Measurements from ENCODE around the gene TLE2. TPM values are rescaled to one million over a fixed set of nuclear protein-coding genes. Genes with fewer than 3 reads are reported as not detected.
"Not testable (repeated sequence)": the region's sequence is repeated elsewhere in the genome, so short reads cannot be mapped to it uniquely, and the experiment has no call there.

The TLE2 gene
- total and polyA plus RNA-seq, 5 donors from 2014 or later, result 3.1 to 9.3 (median 4.2) TPM

DNA sequence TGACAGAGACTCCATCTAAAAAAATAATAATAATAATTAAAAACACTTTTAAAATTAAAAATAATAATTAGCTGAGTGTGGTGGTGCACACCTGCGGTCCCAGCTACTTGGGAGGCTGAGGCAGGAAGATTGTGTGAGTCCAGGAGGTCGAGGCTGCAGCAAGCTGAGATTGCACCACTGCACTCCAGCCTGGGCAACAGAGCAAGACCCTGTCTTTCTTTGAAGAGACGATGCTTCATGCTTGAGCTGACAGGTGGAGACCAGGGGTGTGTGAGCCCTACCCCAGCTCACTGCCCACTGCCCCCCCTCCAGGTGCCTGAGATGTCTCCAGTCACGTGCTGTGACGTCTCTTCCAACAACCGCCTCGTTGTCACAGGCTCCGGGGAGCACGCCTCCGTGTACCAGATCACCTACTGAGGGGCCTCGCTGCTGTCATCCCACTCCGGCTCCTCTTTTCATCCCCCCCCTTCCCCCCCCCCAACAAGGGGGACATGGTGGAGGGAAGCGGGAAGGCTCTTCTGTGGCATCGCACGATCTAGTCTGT, 34.4 kb downstream of the TLE2 start:
- Mint-ChIP-seq H3K9me3 (peaks cover 0 to 1% (median 0%) of the 10 kb centered on the region in 7 donors), H3K4me1 (no peaks in the 10 kb centered on the region), H3K4me3 (no peak overlapping the region), H3K27me3 (no peaks in the 10 kb centered on the region), H3K36me3 (peaks cover 10% of the 10 kb centered on the region), H3K27ac (no peak overlapping the region)
- ATAC-seq (ENCODE audit: low read depth in 2 of 2), result no peak
- H3K4me3 ChIP-seq (ENCODE audit: low read depth, low read length), result no peak overlapping the region
- DNase-seq, result no peak
- H3K9me3 ChIP-seq (ENCODE audit: control insufficient read depth in 2 of 2, low read length in 2 of 2), result no peaks in the 10 kb centered on the region
- no peak overlapping the region for H3K27ac ChIP-seq (ENCODE audit: insufficient read depth, low read length, poor library complexity, severe bottlenecking)
- H3K27me3 ChIP-seq (ENCODE audit: control insufficient read depth, insufficient read depth, low read length), result no peaks in the 10 kb centered on the region
- no peaks in the 10 kb centered on the region for H3K36me3 ChIP-seq (ENCODE audit: control insufficient read depth, insufficient read depth, low read length)
- H3K4me1 ChIP-seq (ENCODE audit: control insufficient read depth, insufficient read depth, low read length, poor library complexity, severe bottlenecking), result no peaks in the 10 kb centered on the region

DNA sequence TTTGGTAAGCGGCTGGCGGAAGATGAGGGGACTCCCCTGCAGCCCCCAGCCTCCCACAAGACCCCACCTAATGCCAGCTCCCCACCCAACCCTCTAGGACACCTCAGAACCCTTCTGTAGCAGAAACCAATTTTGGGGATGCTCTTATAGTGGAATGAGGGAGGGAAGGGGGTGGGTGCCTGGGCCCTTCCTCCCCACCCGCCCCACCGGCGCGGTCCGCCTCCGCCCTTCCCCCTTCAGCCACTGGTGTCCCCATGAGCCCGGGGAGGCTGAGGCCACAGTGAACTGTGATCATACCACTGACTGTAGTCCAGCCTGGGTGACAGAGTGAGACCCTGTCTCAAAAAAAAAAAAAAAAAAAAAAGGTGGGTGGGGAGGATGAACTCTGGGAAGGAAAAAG, 35.5 kb downstream of the TLE2 start:
- no peak overlapping the region for H3K27ac ChIP-seq (ENCODE audit: insufficient read depth, low read length, poor library complexity, severe bottlenecking)
- no peaks in the 10 kb centered on the region for H3K36me3 ChIP-seq (ENCODE audit: control insufficient read depth, insufficient read depth, low read length)
- Mint-ChIP-seq H3K9me3 (peaks cover 0 to 1% (median 0%) of the 10 kb centered on the region in 7 donors), H3K27ac (no peak overlapping the region), H3K36me3 (peaks cover 7% of the 10 kb centered on the region), H3K27me3 (no peaks in the 10 kb centered on the region), H3K4me3 (no peak overlapping the region), H3K4me1 (no peaks in the 10 kb centered on the region)
- ATAC-seq (ENCODE audit: low read depth in 2 of 2) (no peak), DNase-seq (no peak)
- no peaks in the 10 kb centered on the region for H3K4me1 ChIP-seq (ENCODE audit: control insufficient read depth, insufficient read depth, low read length, poor library complexity, severe bottlenecking)
- no peaks in the 10 kb centered on the region for H3K9me3 ChIP-seq (ENCODE audit: control insufficient read depth in 2 of 2, low read length in 2 of 2)
- no peaks in the 10 kb centered on the region for H3K27me3 ChIP-seq (ENCODE audit: control insufficient read depth, insufficient read depth, low read length)
- no peak overlapping the region for H3K4me3 ChIP-seq (ENCODE audit: low read depth, low read length)

- Histone ChIP-seq H3K27me3 (ENCODE audit: control insufficient read depth, insufficient read depth, low read length) (no peaks in the 10 kb centered on the region), H3K36me3 (ENCODE audit: control insufficient read depth, insufficient read depth, low read length) (no peaks in the 10 kb centered on the region), H3K9me3 (ENCODE audit: control insufficient read depth in 2 of 2, low read length in 2 of 2) (no peaks in the 10 kb centered on the region), H3K4me3 (ENCODE audit: low read depth, low read length) (no peak overlapping the region), H3K4me1 (ENCODE audit: control insufficient read depth, insufficient read depth, low read length, poor library complexity, severe bottlenecking) (no peaks in the 10 kb centered on the region), H3K27ac (ENCODE audit: insufficient read depth, low read length, poor library complexity, severe bottlenecking) (no peak overlapping the region)
- H3K27ac Mint-ChIP-seq, result no peak overlapping the region
- no peaks in the 10 kb centered on the region for H3K4me1 Mint-ChIP-seq
- no peaks in the 10 kb centered on the region for H3K27me3 Mint-ChIP-seq
- H3K4me3 Mint-ChIP-seq, result no peak overlapping the region
- peaks cover 7% of the 10 kb centered on the region for H3K36me3 Mint-ChIP-seq
- ATAC-seq (ENCODE audit: low read depth in 2 of 2) (no peak), DNase-seq (no peak)
- H3K9me3 Mint-ChIP-seq, result peaks cover 0 to 1% (median 0%) of the 10 kb centered on the region in 7 donors
These were observed 36.1 kb downstream of the TLE2 start for GRCh38 chr19:2992958-2993357.

DNA sequence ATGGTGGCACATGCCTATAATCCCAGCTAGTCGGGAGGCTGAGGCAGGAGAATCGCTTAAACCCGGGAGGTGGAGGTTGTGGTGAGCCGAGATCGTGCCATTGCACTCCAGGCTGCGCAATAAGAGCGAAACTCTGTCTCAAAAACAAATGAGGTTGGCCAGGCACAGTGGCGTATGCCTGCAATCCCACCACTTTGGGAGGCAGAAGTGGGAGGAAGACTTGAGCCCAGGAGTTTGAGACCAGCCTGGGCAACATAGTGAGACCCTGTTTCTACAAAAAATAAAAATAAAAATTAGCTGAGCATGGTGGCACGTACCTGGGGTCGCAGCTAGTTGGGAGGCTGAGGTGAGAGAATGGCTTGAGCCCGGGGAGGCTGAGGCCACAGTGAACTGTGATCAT, 36.7 kb downstream of the TLE2 start:
- H3K4me1 Mint-ChIP-seq, DNase-seq: not testable (repeated sequence)

GRCh38 chr19:2989236-2989946, 39.7 kb downstream of the TLE2 start:
- DNase-seq, result no peak
- H3K9me3 Mint-ChIP-seq, result peaks cover 0 to 1% (median 0%) of the 10 kb centered on the region in 7 donors
- H3K4me3 Mint-ChIP-seq, result no peak overlapping the region
- H3K36me3 Mint-ChIP-seq, result no peaks in the 10 kb centered on the region
- H3K27ac Mint-ChIP-seq, result no peak overlapping the region
- peaks cover 4% of the 10 kb centered on the region for H3K27me3 Mint-ChIP-seq
- H3K4me1 Mint-ChIP-seq, result no peaks in the 10 kb centered on the region
- Histone ChIP-seq H3K27me3 (ENCODE audit: control insufficient read depth, insufficient read depth, low read length) (no peaks in the 10 kb centered on the region), H3K4me1 (ENCODE audit: control insufficient read depth, insufficient read depth, low read length, poor library complexity, severe bottlenecking) (no peaks in the 10 kb centered on the region), H3K36me3 (ENCODE audit: control insufficient read depth, insufficient read depth, low read length) (no peaks in the 10 kb centered on the region), H3K9me3 (ENCODE audit: control insufficient read depth in 2 of 2, low read length in 2 of 2) (no peaks in the 10 kb centered on the region), H3K27ac (ENCODE audit: insufficient read depth, low read length, poor library complexity, severe bottlenecking) (no peak overlapping the region), H3K4me3 (ENCODE audit: low read depth, low read length) (no peak overlapping the region)
- ATAC-seq (ENCODE audit: low read depth in 2 of 2), result no peak

More for the DNA sequence above, 36.7 kb downstream of the TLE2 start:
- not testable (repeated sequence) for H3K27me3 ChIP-seq (ENCODE audit: control insufficient read depth, insufficient read depth, low read length); H3K4me3 ChIP-seq (ENCODE audit: low read depth, low read length); H3K9me3 Mint-ChIP-seq; H3K27me3 Mint-ChIP-seq; ATAC-seq (ENCODE audit: low read depth in 2 of 2); H3K4me1 ChIP-seq (ENCODE audit: control insufficient read depth, insufficient read depth, low read length, poor library complexity, severe bottlenecking); H3K36me3 Mint-ChIP-seq; H3K9me3 ChIP-seq (ENCODE audit: control insufficient read depth in 2 of 2, low read length in 2 of 2); H3K36me3 ChIP-seq (ENCODE audit: control insufficient read depth, insufficient read depth, low read length); H3K27ac ChIP-seq (ENCODE audit: insufficient read depth, low read length, poor library complexity, severe bottlenecking); H3K4me3 Mint-ChIP-seq
- peak overlapping the region in 1 of 3 donors; percentile 38 for H3K27ac Mint-ChIP-seq

GRCh38 chr19:2988568-2988967, 40.5 kb downstream of the TLE2 start:
- no peaks in the 10 kb centered on the region for H3K4me1 ChIP-seq (ENCODE audit: control insufficient read depth, insufficient read depth, low read length, poor library complexity, severe bottlenecking)
- Mint-ChIP-seq H3K27ac (peak overlapping the region in 1 of 3 donors; percentile 58), H3K4me1 (peaks cover 0 to under 1% (median 0%) of the 10 kb centered on the region in 4 donors), H3K36me3 (no peaks in the 10 kb centered on the region), H3K27me3 (peaks cover 4% of the 10 kb centered on the region), H3K4me3 (no peak overlapping the region), H3K9me3 (peaks cover 0 to 1% (median 0%) of the 10 kb centered on the region in 7 donors)
- no peaks in the 10 kb centered on the region for H3K9me3 ChIP-seq (ENCODE audit: control insufficient read depth in 2 of 2, low read length in 2 of 2)
- no peaks in the 10 kb centered on the region for H3K27me3 ChIP-seq (ENCODE audit: control insufficient read depth, insufficient read depth, low read length)
- H3K27ac ChIP-seq (ENCODE audit: insufficient read depth, low read length, poor library complexity, severe bottlenecking), result no peak overlapping the region
- no peak overlapping the region for H3K4me3 ChIP-seq (ENCODE audit: low read depth, low read length)
- no peaks in the 10 kb centered on the region for H3K36me3 ChIP-seq (ENCODE audit: control insufficient read depth, insufficient read depth, low read length)
- ATAC-seq (ENCODE audit: low read depth in 2 of 2), result no peak
- no peak for DNase-seq

- DNase-seq, result no peak
These were observed 41.3 kb downstream of the TLE2 start for GRCh38 chr19:2987797-2988196.

More at GRCh38 chr19:2987797-2988196, 41.3 kb downstream of the TLE2 start:
- no peaks in the 10 kb centered on the region for H3K9me3 ChIP-seq (ENCODE audit: control insufficient read depth in 2 of 2, low read length in 2 of 2)
- no peak overlapping the region for H3K27ac ChIP-seq (ENCODE audit: insufficient read depth, low read length, poor library complexity, severe bottlenecking)
- H3K4me3 Mint-ChIP-seq, result no peak overlapping the region
- no peak overlapping the region for H3K4me3 ChIP-seq (ENCODE audit: low read depth, low read length)
- peaks cover 0 to 7% (median 2%) of the 10 kb centered on the region in 4 donors for H3K4me1 Mint-ChIP-seq
- H3K27me3 ChIP-seq (ENCODE audit: control insufficient read depth, insufficient read depth, low read length), result no peaks in the 10 kb centered on the region
- H3K9me3 Mint-ChIP-seq, result peaks cover 0 to 1% (median 0%) of the 10 kb centered on the region in 7 donors
- no peak overlapping the region for H3K27ac Mint-ChIP-seq
- no peaks in the 10 kb centered on the region for H3K36me3 Mint-ChIP-seq
- no peaks in the 10 kb centered on the region for H3K4me1 ChIP-seq (ENCODE audit: control insufficient read depth, insufficient read depth, low read length, poor library complexity, severe bottlenecking)
- no peaks in the 10 kb centered on the region for H3K36me3 ChIP-seq (ENCODE audit: control insufficient read depth, insufficient read depth, low read length)
- ATAC-seq (ENCODE audit: low read depth in 2 of 2), result no peak
- peaks cover 11% of the 10 kb centered on the region for H3K27me3 Mint-ChIP-seq

All from CD4-positive, CD25-positive, alpha-beta regulatory T cell (primary cell).